ENCODE results near the gene ROR2.

DNA sequence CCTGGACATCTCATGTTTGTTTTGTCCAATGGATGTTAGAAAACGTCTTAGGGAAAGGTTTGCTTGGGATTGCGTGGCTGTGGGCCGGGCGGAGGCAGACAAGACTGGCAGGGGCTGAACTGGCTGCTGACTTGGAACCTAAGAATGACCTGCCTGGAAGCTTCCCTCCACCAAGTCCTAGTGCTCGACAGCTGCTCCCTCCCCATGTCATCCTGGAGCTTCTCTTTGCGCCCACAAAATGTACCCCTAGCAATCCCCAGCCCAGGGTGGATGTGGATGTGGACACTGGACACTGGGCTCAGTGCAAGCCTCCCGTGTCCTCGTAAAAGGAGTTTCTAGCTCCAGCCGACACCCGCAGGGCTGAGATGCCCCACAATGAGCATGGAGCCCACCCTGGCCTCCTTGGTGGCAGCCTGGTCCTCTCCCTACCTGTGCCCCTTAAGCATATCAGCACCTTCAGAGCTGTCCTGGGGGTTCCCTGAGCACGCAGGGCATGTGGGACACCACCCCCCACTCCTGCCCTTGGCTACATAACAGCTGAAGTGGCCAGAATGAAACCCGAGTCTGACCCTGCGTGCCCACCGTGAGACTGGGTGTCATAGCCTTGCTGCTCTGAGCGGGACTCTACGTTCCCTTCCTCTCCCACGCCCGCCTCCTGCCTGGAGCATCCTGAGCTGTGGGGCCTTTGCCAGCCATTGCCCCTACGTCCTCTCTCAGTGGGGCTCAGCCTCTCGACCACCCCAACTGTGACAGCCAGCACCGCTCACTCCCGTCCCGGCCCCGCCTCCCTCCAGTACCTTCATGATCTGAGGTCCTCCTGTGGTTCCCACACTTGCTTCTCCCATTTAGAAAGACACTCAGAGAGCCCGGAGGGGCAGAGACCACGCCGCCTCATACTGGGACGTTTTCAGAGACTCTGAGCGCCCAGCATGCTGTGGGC, 180.8 kb downstream of the ROR2 start:
- TF ChIP-seq, protein P1, sequence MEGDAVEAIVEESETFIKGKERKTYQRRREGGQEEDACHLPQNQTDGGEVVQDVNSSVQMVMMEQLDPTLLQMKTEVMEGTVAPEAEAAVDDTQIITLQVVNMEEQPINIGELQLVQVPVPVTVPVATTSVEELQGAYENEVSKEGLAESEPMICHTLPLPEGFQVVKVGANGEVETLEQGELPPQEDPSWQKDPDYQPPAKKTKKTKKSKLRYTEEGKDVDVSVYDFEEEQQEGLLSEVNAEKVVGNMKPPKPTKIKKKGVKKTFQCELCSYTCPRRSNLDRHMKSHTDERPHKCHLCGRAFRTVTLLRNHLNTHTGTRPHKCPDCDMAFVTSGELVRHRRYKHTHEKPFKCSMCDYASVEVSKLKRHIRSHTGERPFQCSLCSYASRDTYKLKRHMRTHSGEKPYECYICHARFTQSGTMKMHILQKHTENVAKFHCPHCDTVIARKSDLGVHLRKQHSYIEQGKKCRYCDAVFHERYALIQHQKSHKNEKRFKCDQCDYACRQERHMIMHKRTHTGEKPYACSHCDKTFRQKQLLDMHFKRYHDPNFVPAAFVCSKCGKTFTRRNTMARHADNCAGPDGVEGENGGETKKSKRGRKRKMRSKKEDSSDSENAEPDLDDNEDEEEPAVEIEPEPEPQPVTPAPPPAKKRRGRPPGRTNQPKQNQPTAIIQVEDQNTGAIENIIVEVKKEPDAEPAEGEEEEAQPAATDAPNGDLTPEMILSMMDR (IDR thresholded peaks at IDR 0.05): no peak
- no peak for TF ChIP-seq POLR2A (IDR thresholded peaks at IDR 0.05)

Measured in Peyer's patch (tissue), 4 donors.